ENCODE measurements around the gene MAP3K13. TPM values are rescaled to one million over a fixed set of nuclear protein-coding genes. Genes with fewer than 3 reads are reported as not detected.
A peak's percentile ranks its signal among the peaks of the same experiment; 100 is the strongest.

Gene MAP3K13
- total and polyA plus RNA-seq, 2 of the 13 experiments (the other 11 are each of a cell fraction or from before 2014, with no cell fraction given) = 24.2 to 26.5 TPM

DNA sequence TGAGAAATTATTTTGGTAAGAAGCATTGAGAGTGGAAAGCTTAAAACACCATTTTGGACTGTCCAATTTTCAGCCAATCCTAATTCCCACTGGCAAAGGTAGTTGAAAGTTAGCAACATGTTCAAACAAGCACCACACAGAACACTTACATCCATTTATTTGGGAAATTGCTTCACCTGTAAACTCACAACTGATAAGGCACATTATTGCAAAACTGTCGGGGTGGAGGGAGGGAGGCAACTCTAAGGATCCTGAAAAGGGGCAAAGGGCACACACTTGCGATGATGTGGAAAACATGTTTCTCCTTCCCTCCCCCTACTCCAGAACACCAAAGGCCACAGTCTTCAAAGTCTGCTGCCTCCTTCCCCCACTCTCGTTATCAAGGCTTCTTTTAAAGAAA, 126.5 kb downstream of the MAP3K13 start (continued):
- TF ChIP-seq ZKSCAN8 (CRISPR knock-in tag; IDR thresholded peaks at IDR 0.05; ENCODE audit: borderline replicate concordance) (no peak), EP300 (IDR thresholded peaks at IDR 0.05; ENCODE audit: low read depth in 2 of 2, low read length in 2 of 2) (peak in 1 of 2 experiments; percentile 66; a peak in 1 of 4 replicates), EP300 (CRISPR knock-in tag; IDR thresholded peaks at IDR 0.05; ENCODE audit: borderline replicate concordance) (0 out of 2 replicates have a peak, but pooled peaks have one; percentile 10), ZBTB21 (CRISPR knock-in tag; IDR thresholded peaks at IDR 0.05) (no peak), THYN1 (CRISPR knock-in tag; IDR thresholded peaks at IDR 0.05; ENCODE audit: borderline replicate concordance, low read depth) (no peak), SRY (CRISPR knock-in tag; IDR thresholded peaks at IDR 0.05) (no peak), SATB2 (CRISPR knock-in tag; IDR thresholded peaks at IDR 0.05) (no peak), ZC3H4 (CRISPR knock-in tag; IDR thresholded peaks at IDR 0.05; ENCODE audit: borderline replicate concordance) (no peak), TEAD3 (CRISPR knock-in tag; optimal IDR thresholded peaks at IDR 0.05; ENCODE audit: borderline replicate concordance) (no peak), ZNF556 (CRISPR knock-in tag; IDR thresholded peaks at IDR 0.05; ENCODE audit: borderline replicate concordance) (no peak), ZNF780A (CRISPR knock-in tag; IDR thresholded peaks at IDR 0.05) (no peak), ARID2 (CRISPR knock-in tag; IDR thresholded peaks at IDR 0.05; ENCODE audit: borderline replicate concordance) (no peak)
- TF ChIP-seq, protein P1, sequence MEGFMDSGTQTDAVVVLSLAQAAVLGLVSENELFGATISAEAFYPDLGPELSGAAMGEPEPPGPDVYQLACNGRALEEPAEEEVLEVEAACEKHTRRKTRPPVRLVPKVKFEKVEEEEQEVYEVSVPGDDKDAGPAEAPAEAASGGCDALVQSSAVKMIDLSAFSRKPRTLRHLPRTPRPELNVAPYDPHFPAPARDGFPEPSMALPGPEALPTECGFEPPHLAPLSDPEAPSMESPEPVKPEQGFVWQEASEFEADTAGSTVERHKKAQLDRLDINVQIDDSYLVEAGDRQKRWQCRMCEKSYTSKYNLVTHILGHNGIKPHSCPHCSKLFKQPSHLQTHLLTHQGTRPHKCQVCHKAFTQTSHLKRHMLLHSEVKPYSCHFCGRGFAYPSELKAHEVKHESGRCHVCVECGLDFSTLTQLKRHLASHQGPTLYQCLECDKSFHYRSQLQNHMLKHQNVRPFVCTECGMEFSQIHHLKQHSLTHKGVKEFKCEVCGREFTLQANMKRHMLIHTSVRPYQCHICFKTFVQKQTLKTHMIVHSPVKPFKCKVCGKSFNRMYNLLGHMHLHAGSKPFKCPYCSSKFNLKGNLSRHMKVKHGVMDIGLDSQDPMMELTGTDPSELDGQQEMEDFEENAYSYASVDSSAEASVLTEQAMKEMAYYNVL (CRISPR knock-in tag; IDR thresholded peaks at IDR 0.05; ENCODE audit: borderline replicate concordance) = no peak
- TF ChIP-seq, protein P2, sequence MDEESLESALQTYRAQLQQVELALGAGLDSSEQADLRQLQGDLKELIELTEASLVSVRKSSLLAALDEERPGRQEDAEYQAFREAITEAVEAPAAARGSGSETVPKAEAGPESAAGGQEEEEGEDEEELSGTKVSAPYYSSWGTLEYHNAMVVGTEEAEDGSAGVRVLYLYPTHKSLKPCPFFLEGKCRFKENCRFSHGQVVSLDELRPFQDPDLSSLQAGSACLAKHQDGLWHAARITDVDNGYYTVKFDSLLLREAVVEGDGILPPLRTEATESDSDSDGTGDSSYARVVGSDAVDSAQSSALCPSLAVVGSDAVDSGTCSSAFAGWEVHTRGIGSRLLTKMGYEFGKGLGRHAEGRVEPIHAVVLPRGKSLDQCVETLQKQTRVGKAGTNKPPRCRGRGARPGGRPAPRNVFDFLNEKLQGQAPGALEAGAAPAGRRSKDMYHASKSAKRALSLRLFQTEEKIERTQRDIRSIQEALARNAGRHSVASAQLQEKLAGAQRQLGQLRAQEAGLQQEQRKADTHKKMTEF (CRISPR knock-in tag; IDR thresholded peaks at IDR 0.05) = no peak
- TF ChIP-seq, protein P3, sequence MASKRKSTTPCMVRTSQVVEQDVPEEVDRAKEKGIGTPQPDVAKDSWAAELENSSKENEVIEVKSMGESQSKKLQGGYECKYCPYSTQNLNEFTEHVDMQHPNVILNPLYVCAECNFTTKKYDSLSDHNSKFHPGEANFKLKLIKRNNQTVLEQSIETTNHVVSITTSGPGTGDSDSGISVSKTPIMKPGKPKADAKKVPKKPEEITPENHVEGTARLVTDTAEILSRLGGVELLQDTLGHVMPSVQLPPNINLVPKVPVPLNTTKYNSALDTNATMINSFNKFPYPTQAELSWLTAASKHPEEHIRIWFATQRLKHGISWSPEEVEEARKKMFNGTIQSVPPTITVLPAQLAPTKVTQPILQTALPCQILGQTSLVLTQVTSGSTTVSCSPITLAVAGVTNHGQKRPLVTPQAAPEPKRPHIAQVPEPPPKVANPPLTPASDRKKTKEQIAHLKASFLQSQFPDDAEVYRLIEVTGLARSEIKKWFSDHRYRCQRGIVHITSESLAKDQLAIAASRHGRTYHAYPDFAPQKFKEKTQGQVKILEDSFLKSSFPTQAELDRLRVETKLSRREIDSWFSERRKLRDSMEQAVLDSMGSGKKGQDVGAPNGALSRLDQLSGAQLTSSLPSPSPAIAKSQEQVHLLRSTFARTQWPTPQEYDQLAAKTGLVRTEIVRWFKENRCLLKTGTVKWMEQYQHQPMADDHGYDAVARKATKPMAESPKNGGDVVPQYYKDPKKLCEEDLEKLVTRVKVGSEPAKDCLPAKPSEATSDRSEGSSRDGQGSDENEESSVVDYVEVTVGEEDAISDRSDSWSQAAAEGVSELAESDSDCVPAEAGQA (IDR thresholded peaks at IDR 0.05; ENCODE audit: low read depth) = no peak
- TF ChIP-seq, protein P3 (CRISPR knock-in tag; IDR thresholded peaks at IDR 0.05; ENCODE audit: borderline replicate concordance) = no peak
- TF ChIP-seq, protein P4, sequence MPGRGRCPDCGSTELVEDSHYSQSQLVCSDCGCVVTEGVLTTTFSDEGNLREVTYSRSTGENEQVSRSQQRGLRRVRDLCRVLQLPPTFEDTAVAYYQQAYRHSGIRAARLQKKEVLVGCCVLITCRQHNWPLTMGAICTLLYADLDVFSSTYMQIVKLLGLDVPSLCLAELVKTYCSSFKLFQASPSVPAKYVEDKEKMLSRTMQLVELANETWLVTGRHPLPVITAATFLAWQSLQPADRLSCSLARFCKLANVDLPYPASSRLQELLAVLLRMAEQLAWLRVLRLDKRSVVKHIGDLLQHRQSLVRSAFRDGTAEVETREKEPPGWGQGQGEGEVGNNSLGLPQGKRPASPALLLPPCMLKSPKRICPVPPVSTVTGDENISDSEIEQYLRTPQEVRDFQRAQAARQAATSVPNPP (CRISPR knock-in tag; IDR thresholded peaks at IDR 0.05) = no peak
- TF ChIP-seq, protein P5, sequence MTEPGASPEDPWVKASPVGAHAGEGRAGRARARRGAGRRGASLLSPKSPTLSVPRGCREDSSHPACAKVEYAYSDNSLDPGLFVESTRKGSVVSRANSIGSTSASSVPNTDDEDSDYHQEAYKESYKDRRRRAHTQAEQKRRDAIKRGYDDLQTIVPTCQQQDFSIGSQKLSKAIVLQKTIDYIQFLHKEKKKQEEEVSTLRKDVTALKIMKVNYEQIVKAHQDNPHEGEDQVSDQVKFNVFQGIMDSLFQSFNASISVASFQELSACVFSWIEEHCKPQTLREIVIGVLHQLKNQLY (CRISPR knock-in tag; IDR thresholded peaks at IDR 0.05) = no peak
- TF ChIP-seq, protein P6, sequence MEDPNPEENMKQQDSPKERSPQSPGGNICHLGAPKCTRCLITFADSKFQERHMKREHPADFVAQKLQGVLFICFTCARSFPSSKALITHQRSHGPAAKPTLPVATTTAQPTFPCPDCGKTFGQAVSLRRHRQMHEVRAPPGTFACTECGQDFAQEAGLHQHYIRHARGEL (CRISPR knock-in tag; IDR thresholded peaks at IDR 0.05) = no peak

Measured in HepG2 (cell line).